ENCODE results near the gene NRAP. TPM values are rescaled to one million over a fixed set of nuclear protein-coding genes. Genes with fewer than 3 reads are reported as not detected.

Gene NRAP, protein sequence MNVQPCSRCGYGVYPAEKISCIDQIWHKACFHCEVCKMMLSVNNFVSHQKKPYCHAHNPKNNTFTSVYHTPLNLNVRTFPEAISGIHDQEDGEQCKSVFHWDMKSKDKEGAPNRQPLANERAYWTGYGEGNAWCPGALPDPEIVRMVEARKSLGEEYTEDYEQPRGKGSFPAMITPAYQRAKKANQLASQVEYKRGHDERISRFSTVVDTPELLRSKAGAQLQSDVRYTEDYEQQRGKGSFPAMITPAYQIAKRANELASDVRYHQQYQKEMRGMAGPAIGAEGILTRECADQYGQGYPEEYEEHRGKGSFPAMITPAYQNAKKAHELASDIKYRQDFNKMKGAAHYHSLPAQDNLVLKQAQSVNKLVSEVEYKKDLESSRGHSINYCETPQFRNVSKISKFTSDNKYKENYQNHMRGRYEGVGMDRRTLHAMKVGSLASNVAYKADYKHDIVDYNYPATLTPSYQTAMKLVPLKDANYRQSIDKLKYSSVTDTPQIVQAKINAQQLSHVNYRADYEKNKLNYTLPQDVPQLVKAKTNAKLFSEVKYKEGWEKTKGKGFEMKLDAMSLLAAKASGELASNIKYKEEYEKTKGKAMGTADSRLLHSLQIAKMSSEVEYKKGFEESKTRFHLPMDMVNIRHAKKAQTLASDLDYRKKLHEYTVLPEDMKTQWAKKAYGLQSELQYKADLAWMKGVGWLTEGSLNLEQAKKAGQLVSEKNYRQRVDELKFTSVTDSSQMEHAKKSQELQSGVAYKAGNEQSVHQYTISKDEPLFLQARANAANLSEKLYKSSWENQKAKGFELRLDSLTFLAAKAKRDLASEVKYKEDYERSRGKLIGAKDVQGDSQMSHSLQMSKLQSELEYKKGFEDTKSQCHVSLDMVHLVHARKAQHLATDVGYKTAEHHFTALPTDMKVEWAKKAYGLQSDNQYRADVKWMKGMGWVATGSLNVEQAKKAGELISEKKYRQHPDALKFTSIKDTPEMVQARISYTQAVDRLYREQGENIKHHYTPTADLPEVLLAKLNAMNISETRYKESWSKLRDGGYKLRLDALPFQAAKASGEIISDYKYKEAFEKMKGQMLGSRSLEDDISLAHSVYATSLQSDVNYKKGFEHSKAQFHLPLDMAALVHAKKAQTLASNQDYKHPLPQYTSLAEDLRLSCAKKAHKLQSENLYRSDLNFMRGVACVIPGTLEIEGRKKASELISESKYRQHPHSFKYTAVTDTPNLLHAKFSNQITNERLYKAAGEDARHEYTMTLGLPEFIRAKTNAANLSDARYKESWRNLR (N-terminal part only)
- total RNA-seq = not detected

DNA sequence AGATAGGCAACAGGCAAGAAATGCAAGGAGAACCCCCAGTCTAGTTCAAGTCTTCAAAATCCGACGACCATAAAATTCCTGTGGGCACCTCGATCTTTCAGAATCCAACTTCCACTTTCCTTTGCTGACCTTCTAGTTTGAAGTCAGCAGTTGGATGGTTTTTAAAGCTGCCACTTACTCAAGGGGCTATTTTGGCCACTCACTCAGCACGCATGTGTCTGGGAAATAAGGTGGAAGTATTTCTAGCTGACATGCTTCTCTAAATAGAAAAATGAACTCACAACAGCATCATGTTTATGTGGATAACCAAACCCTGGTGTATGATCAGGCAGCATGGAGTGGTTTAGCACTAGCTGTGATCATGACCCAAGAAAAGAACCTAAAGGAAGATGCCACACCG, at the start of gene NRAP:
Gene NRAP (minus strand): TSS at position 134 of the 400 bp plus-strand sequence. CDS start 159 bp downstream, outside the sequence.
- POLR2A ChIA-PET = no interaction called here
- no peak for DNase-seq
- no peaks in the 10 kb centered on the region for H3K36me3 Mint-ChIP-seq (ENCODE audit: low read depth)
- no peak within 1 kb of the TSS for H3K4me3 Mint-ChIP-seq
- H3K27ac Mint-ChIP-seq = no peak within 1 kb of the TSS
- no peaks in the 10 kb centered on the region for H3K9me3 Mint-ChIP-seq
- CTCF ChIA-PET = no interaction called here
- peaks cover 16% of the 10 kb centered on the region for H3K27me3 Mint-ChIP-seq
- peaks cover 14% of the 10 kb centered on the region for H3K4me1 Mint-ChIP-seq

DNA sequence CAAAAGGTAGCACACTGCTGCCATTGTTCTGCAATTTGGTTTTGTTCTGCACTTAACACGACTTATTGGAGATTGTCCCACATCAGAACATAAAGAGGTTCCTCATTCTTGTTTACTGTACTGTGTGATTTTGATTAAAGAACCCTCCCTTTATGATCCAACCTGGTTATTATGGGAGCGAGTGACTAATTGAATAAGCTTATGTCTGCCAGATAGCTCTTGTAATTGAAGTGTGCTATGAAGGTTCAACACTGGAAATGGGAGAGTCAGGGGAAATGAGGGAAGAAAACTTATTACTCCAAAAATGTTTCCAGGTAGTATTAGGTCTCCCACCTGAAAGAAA, 49.8 kb upstream of the NRAP start:
- Mint-ChIP-seq H3K4me1 (peaks cover 13% of the 10 kb centered on the region), H3K36me3 (ENCODE audit: low read depth) (peaks cover 56% of the 10 kb centered on the region), H3K27ac (no peak overlapping the region), H3K27me3 (no peaks in the 10 kb centered on the region), H3K9me3 (peaks cover 4% of the 10 kb centered on the region), H3K4me3 (no peak overlapping the region)
- no peak for DNase-seq
- POLR2A ChIA-PET = no interaction called here
- CTCF ChIA-PET = interaction anchor here (1.0 to 1.8 kb wide), 2 partner anchors 8 to 33 kb away, joined by 3 to 4 read pairs; no protein-coding TSS in a partner anchor

DNA sequence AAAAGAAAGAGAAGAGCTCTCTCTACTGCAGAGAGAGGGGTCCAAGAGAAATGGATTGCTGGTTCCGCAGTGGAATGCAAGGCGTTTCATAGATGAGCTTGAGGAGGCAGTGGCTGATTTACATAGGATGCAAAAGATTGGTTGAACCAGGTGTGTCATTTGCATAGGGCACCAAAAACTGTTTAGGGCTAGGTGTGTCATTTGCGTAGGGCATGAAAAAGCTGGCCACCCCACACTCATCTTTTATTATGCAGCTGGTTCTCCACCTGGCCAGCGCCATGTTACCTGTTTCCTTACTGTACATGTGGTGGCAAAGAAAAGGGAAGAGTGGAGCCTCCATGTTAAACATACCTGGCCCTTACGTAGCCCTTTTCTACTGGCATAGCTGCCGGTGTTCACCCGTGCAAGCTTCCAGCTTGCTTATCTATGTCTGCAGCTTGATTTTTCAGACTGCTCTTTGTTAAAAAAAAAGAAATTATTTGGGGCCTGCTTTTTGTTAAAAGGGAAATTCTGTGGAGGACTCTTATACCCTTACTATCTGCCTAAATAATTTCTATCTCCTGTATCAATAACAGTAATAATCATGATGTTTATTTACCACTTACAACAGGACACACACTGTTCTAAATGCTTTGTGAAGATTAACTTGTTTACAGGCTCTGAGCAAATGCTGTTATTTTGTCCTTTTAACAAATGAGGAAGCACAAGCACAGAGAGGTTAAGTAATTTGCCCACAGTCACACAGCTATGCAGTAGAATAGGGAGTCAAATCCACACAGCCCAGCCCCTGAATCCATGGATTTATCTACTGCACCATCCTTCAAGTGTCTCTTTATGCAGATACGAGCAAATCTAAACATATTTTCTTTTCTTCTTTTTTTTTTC, 49.2 kb upstream of the NRAP start:
- Mint-ChIP-seq H3K4me1 (peaks cover 19% of the 10 kb centered on the region), H3K9me3 (peaks cover 4% of the 10 kb centered on the region), H3K27me3 (no peaks in the 10 kb centered on the region), H3K27ac (no peak overlapping the region), H3K4me3 (no peak overlapping the region), H3K36me3 (ENCODE audit: low read depth) (peaks cover 55% of the 10 kb centered on the region)
- ChIA-PET POLR2A (no interaction called here), CTCF (interaction anchor here (1.8 kb wide), 1 partner anchor 32 kb away, joined by 4 read pairs; no protein-coding TSS in a partner anchor)
- no peak for DNase-seq

DNA sequence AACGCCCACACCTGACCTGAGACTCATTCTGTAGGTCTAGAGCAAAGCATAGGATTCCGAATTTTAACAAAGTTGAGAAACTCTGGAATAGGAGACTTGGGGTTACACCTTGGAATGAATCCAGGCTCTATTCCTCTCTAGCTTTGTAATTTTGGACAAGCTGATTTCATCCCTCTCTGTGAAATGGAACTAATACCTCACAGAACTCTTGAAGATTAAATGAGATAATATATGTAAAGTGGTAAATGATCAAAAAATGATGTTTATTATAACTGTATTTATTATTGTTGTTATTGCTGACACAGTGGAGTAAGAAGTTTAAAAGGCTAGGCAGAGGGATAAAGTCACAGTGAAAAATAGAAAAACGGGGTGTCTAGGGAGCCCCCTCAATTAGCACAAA, 48.2 kb upstream of the NRAP start:
- CTCF ChIA-PET = no interaction called here
- peaks cover 4% of the 10 kb centered on the region for H3K9me3 Mint-ChIP-seq
- peaks cover 27% of the 10 kb centered on the region for H3K4me1 Mint-ChIP-seq
- POLR2A ChIA-PET = no interaction called here
- H3K27ac Mint-ChIP-seq = no peak overlapping the region
- no peak for DNase-seq
- no peak overlapping the region for H3K4me3 Mint-ChIP-seq
- H3K27me3 Mint-ChIP-seq = no peaks in the 10 kb centered on the region
- H3K36me3 Mint-ChIP-seq (ENCODE audit: low read depth) = peaks cover 57% of the 10 kb centered on the region

DNA sequence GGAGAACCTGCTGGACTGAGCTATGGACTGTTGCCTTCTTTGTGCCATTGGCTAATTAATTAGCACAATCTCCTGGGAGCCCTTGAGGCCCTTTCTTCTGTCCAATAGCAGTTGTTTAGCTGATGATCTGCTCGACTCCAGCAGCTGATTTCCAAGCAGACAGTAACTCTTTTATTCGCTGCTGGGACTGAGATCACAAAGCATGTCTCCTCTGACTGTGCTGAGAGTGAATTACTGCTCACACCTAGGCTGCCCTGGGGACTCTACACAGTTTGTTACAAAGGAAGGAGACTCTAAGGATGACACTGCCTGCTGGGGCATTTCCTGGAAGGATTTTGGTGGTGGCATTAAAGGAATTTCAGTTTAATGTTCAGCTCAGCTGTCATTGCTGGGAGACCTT, 47.3 kb upstream of the NRAP start:
- CTCF ChIA-PET = no interaction called here
- peaks cover 36% of the 10 kb centered on the region for H3K4me1 Mint-ChIP-seq
- no peak for DNase-seq
- H3K27ac Mint-ChIP-seq = no peak overlapping the region
- POLR2A ChIA-PET = no interaction called here
- H3K36me3 Mint-ChIP-seq (ENCODE audit: low read depth) = peaks cover 50% of the 10 kb centered on the region
- H3K4me3 Mint-ChIP-seq = no peak overlapping the region
- peaks cover 4% of the 10 kb centered on the region for H3K9me3 Mint-ChIP-seq
- H3K27me3 Mint-ChIP-seq = no peaks in the 10 kb centered on the region

DNA sequence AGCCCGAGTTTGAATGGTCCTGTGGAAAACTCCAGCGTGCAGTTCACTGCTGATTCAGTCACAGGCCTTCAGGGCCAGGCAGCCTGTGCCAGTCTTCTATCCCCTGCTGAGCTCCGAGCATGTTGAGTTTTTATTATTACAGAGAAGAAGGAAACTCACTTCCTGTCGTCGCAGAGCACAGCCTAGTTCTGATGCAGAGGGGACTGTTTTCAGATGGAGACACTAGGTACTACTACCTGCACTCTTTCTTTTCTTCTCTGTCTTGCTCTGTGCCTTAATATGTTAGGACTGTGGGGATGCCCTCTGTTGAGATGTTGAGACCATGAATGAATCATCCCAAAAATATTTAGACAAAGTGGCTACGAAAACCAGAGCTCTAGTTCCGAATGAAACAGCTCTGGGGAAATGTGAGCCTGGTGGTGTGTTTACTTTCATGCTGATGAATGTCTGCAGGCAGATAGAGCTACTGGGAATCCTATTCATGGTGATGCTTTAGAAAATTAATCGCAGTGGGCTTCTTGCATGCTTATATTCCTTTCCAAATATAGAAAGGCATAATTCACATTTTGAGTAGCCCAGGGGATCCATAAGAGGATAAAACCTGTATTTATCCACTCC, 45.5 kb upstream of the NRAP start:
- CTCF ChIA-PET = interaction anchor here (1.0 kb wide), 1 partner anchor 30 kb away, joined by 3 read pairs; no protein-coding TSS in a partner anchor
- no peaks in the 10 kb centered on the region for H3K27me3 Mint-ChIP-seq
- no peak overlapping the region for H3K27ac Mint-ChIP-seq

DNA sequence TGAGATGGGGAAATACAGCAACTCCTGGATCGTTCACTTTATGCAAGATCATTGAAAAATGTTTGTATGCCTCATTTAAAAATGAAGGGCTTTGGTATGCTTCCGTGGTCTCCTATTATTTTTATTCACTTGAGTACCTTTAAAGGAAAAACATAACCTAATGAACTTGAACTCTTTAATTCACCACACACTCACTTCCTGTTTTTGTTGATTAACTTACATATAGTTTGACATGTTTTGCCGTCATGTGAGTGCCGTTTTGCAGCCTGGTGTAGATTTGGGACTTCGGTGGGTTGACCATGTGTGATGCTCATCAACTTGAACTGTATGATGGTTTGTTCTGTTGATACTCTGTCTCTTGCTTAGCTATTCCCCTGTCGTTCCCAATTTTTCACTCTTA, 44.8 kb upstream of the NRAP start:
- no peak for DNase-seq
- peaks cover 34% of the 10 kb centered on the region for H3K36me3 Mint-ChIP-seq (ENCODE audit: low read depth)
- no peaks in the 10 kb centered on the region for H3K9me3 Mint-ChIP-seq
- H3K27ac Mint-ChIP-seq = no peak overlapping the region
- peaks cover 48% of the 10 kb centered on the region for H3K4me1 Mint-ChIP-seq
- H3K27me3 Mint-ChIP-seq = no peaks in the 10 kb centered on the region
- ChIA-PET CTCF (interaction anchor here (1.0 kb wide), 1 partner anchor 30 kb away, joined by 3 read pairs; no protein-coding TSS in a partner anchor), POLR2A (no interaction called here)
- H3K4me3 Mint-ChIP-seq = no peak overlapping the region

More for the DNA sequence above, 45.5 kb upstream of the NRAP start:
- no peak overlapping the region for H3K4me3 Mint-ChIP-seq
- POLR2A ChIA-PET = no interaction called here
- H3K36me3 Mint-ChIP-seq (ENCODE audit: low read depth) = peaks cover 39% of the 10 kb centered on the region
- peaks cover 48% of the 10 kb centered on the region for H3K4me1 Mint-ChIP-seq
- no peaks in the 10 kb centered on the region for H3K9me3 Mint-ChIP-seq
- no peak for DNase-seq

DNA sequence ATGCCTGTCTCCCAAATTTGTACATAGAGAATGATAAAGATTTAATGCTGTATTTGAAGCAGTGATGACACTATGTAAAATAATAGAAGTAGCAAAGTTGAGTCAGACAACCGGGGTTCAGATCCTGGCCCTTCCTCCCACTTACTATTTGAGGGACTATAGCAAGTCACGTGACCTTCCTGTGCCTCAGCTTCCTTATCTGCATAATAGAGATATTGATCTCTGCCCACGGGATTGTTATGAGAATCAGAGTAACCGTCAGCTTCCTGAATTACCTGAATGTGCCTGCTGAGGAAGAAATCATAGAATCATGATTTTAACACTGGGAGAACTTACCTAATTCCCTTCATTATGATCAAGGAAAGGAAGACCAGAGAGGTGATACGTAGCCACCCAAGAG, 42.8 kb upstream of the NRAP start:
- CTCF ChIA-PET = interaction anchor here (1.9 kb wide), 1 partner anchor 26 kb away, joined by 5 read pairs; the partner anchor contains the start of gene CASP7
- Mint-ChIP-seq H3K27me3 (no peaks in the 10 kb centered on the region), H3K4me3 (no peak overlapping the region), H3K27ac (peak overlapping the region; percentile 53), H3K9me3 (no peaks in the 10 kb centered on the region), H3K4me1 (peaks cover 50% of the 10 kb centered on the region), H3K36me3 (ENCODE audit: low read depth) (peaks cover 31% of the 10 kb centered on the region)
- POLR2A ChIA-PET = no interaction called here
- DNase-seq = no peak

DNA sequence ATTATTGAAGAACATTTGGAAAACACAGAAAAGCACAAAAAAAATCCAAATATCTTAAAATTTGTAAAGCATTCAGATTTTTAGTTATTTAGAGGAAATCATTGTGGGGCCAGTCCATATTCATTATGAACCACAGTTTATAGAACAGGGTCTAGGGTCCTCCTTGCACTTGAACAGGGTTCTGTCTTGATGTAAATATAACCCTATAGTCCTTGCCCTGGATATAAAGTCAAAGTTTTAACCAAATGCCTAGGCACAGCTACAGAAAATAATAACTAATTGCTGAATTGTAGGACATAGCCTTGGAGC, 41.5 kb upstream of the NRAP start:
- Mint-ChIP-seq H3K4me1 (peaks cover 50% of the 10 kb centered on the region), H3K27ac (no peak overlapping the region), H3K27me3 (no peaks in the 10 kb centered on the region), H3K9me3 (no peaks in the 10 kb centered on the region), H3K4me3 (no peak overlapping the region), H3K36me3 (ENCODE audit: low read depth) (peaks cover 32% of the 10 kb centered on the region)
- no peak for DNase-seq
- CTCF ChIA-PET = interaction anchor here (0.9 to 1.6 kb wide), 8 partner anchors 9 to 398 kb away, joined by 3 to 4 read pairs (median 3); partner anchors contain the start of gene CASP7
- POLR2A ChIA-PET = no interaction called here

DNA sequence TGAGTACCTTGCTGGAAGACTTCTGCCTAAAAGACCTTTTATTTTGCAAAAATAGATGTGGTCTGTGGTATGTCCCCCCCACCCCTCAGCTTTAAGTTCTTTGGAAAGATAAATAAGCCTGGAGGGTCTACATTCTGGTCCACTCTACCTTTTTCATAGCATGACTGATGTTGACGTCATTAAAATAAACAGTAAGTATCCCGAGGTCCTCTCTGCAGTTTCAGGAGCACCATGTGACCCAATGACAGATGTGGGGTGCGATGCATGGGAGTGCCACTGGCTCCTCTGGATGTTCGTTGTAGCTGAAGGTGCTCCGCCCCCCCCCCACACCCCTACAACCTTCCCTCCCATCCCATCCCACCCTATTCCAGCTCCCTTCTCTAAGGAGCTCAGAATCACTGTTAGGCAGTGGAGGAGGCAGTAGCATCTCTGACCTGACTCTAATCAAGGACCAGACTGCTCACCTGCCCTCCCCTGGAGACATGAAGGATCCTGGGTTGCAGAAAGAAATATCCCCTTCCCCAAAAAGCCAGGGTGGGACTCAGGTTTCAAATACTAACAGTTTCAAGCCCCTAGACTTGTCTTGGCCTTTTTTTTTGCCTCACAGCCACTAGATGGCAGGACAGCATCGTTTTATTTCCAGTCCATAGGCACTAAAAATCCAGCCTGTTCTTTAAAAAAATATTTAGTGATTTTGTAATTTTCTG, 40.9 kb upstream of the NRAP start:
- Mint-ChIP-seq H3K27me3 (no peaks in the 10 kb centered on the region), H3K36me3 (ENCODE audit: low read depth) (peaks cover 37% of the 10 kb centered on the region), H3K9me3 (no peaks in the 10 kb centered on the region), H3K4me1 (peaks cover 47% of the 10 kb centered on the region), H3K27ac (no peak overlapping the region), H3K4me3 (no peak overlapping the region)
- CTCF ChIA-PET = interaction anchor here (0.9 to 1.6 kb wide), 7 partner anchors 12 to 398 kb away, joined by 3 to 4 read pairs (median 3); partner anchors contain the start of gene CASP7
- DNase-seq = peak; percentile 26
- POLR2A ChIA-PET = no interaction called here

DNA sequence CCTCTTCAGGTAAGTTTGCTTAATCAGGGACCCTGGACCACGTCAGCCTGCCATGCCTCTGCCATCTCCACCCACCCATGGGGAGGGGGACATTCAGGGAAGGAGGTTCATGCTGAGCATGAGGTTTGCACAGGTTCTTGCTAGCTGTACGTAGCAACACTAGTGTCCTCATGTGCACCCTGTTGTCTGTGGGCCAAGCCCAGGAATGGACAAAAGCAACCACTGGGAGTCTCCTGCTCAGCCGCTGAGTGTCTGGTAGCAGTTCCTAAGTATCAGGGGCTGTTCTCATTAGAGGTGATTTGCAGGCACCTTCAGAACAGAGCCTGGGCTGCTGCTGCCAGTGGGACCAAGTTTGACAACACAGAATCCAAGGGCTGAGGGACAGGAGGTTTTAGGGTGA, 33.8 kb upstream of the NRAP start:
- POLR2A ChIA-PET = interaction anchor here (0.7 kb wide), 1 partner anchor 18 kb away, joined by 3 read pairs; the partner anchor contains the start of gene CASP7
- CTCF ChIA-PET = interaction anchor here (1.0 to 1.8 kb wide), 2 partner anchors 10 to 18 kb away, joined by 3 to 4 read pairs; no protein-coding TSS in a partner anchor
- no peak overlapping the region for H3K27ac Mint-ChIP-seq
- H3K4me1 Mint-ChIP-seq = no peaks in the 10 kb centered on the region
- no peak overlapping the region for H3K4me3 Mint-ChIP-seq
- DNase-seq = no peak
- H3K27me3 Mint-ChIP-seq = no peaks in the 10 kb centered on the region
- peaks cover 22% of the 10 kb centered on the region for H3K9me3 Mint-ChIP-seq
- peaks cover 80% of the 10 kb centered on the region for H3K36me3 Mint-ChIP-seq (ENCODE audit: low read depth)

Measured in activated CD4-positive, alpha-beta memory T cell treated with anti-CD3 and anti-CD28 coated beads, Interleukin-2, amount 10 ng/mL, durations not matched to agents 7 days and 5 days (primary cell).